Endodermal cell (in vitro differentiated cells): ENCODE measurements around the gene NEDD9. TPM values are rescaled to one million over a fixed set of nuclear protein-coding genes. Genes with fewer than 3 reads are reported as not detected.
A peak's percentile ranks its signal among the peaks of the same experiment; 100 is the strongest.

Source experiments
- DNase-seq: peaks from one replicate; pipeline ENCODE4 v3.0.0-alpha.2; 2017
- H3K27ac ChIP-seq: 2 replicates; pipeline ENCODE4 v1.5.1; 2013; ENCODE audit warnings: mild to moderate bottlenecking, low read depth, low read length, moderate library complexity
- H3K27me3 ChIP-seq: 2 replicates; pipeline ENCODE4 v1.6.1; 2013; ENCODE audit warnings: mild to moderate bottlenecking, low read length, moderate library complexity; ENCODE audit not compliant: insufficient read depth, control insufficient read depth, poor library complexity, severe bottlenecking
- H3K36me3 ChIP-seq: 2 replicates; pipeline ENCODE4 v1.7.0; 2013; ENCODE audit warnings: mild to moderate bottlenecking, low read length, moderate library complexity; ENCODE audit not compliant: control insufficient read depth, insufficient read depth
- H3K4me1 ChIP-seq: one replicate; pipeline ENCODE4 v1.7.0; 2013; ENCODE audit warnings: low read length; ENCODE audit not compliant: control insufficient read depth, insufficient read depth
- H3K4me3 ChIP-seq: 2 replicates; pipeline ENCODE4 v1.5.1; 2013; ENCODE audit warnings: mild to moderate bottlenecking, low read length, moderate library complexity
- H3K9ac ChIP-seq: 2 replicates; pipeline ENCODE4 v1.6.1; 2013; ENCODE audit warnings: mild to moderate bottlenecking, low read length, moderate library complexity; ENCODE audit not compliant: poor library complexity, severe bottlenecking; ENCODE audit errors: extremely low read depth
- H3K9me3 ChIP-seq: 2 replicates; pipeline ENCODE4 v1.6.1; 2013; ENCODE audit warnings: mild to moderate bottlenecking, low read length, moderate library complexity; ENCODE audit not compliant: control insufficient read depth
- H3K27ac Mint-ChIP-seq: 2 replicates; pipeline ENCODE4 v1.8.0; 2020; ENCODE audit warnings: mixed read lengths
- H3K27me3 Mint-ChIP-seq: 2 replicates; pipeline ENCODE4 v1.8.0; 2021; ENCODE audit warnings: mild to moderate bottlenecking, mixed read lengths; ENCODE audit not compliant: insufficient read depth
- H3K36me3 Mint-ChIP-seq: 2 replicates; pipeline ENCODE4 v1.8.0; 2020; ENCODE audit warnings: low read depth, mixed read lengths
- H3K4me1 Mint-ChIP-seq: 2 replicates; pipeline ENCODE4 v1.8.0; 2020; ENCODE audit warnings: mixed read lengths
- H3K4me3 Mint-ChIP-seq: 2 replicates; pipeline ENCODE4 v1.8.0; 2020; ENCODE audit warnings: mild to moderate bottlenecking, moderate library complexity, mixed read lengths
- H3K9me3 Mint-ChIP-seq: 2 replicates; pipeline ENCODE4 v1.8.0; 2020; ENCODE audit warnings: mild to moderate bottlenecking, mixed read lengths
- CTCF ChIP-seq: fragments of 200-600 bp; sonication (generic); conservative IDR thresholded peaks from 2 replicates; pipeline ENCODE4 v1.5.0; 2021; ENCODE audit warnings: antibody characterized with exemption, mild to moderate bottlenecking
- WGBS, 2 experiments: methylation state at CpG; one replicate each; pipeline versions ENCODE4 v1.1.5 to v1.1.7; 2013; ENCODE audit warnings: missing lambda C conversion rate in 2 of 2, mixed read lengths in 1 of 2; ENCODE audit not compliant: insufficient coverage in 1 of 2, insufficient read length in 1 of 2; 5-methylcytosine and 5-hydroxymethylcytosine counted together
- total RNA-seq, 2 donors: library from RNA; stranded (reverse); fragmentation: NEBNext Ultra II Directional in 1 of 2; extraction: Animal tissue kit (Norgen Biotek cat#: 25700) in 1 of 2; gene quantifications; 2 replicates in 1 of 2; 3 replicates in 1 of 2; pipeline ENCODE4 v1.2.1, GENCODE V29; 2021

The NEDD9 gene
- total RNA-seq, 2 donors from 2014 or later, result 1.7 to 7.4 TPM

- H3K4me1 ChIP-seq, result peaks cover 10% of the 10 kb centered on the region
- TF ChIP-seq CTCF, result no peak
- Mint-ChIP-seq H3K36me3 (peaks cover 9% of the 10 kb centered on the region), H3K9me3 (no peaks in the 10 kb centered on the region), H3K4me1 (peaks cover 59% of the 10 kb centered on the region), H3K27me3 (peaks cover 5% of the 10 kb centered on the region), H3K27ac (no peak overlapping the region), H3K4me3 (no peak overlapping the region)
- H3K9me3 ChIP-seq, result no peaks in the 10 kb centered on the region
- H3K27ac ChIP-seq, result no peak overlapping the region
- 94 to 96% methylated on average over 4 of the region's 4 CpGs for WGBS, 2 experiments
- no peak overlapping the region for H3K4me3 ChIP-seq
- H3K9ac ChIP-seq, result no peak overlapping the region
- no peaks in the 10 kb centered on the region for H3K27me3 ChIP-seq
- peaks cover 65% of the 10 kb centered on the region for H3K36me3 ChIP-seq
- no peak for DNase-seq
Observed at GRCh38 chr6:11212664-11213063, 19.8 kb downstream of the NEDD9 start.

DNA sequence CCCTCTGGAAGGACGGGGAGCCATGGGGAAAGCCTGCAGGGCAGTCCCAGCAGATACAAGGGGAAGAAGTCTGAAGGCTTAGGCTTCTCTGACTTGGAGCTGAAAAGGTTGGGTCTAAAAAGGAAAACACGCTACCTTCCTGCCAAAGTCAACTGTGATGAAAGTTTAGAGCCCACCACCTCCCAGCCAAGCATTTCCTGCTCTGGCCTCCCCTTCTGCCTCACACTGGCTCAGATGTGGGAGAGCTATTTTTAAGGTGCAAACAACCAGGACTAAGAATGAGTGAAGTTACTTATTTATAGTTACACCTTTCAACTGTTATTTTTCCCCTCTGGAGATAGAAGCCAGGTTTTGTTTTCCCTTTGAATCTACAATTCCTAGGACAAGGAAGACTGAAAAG lies 21.2 kb downstream of the NEDD9 start:
- Mint-ChIP-seq H3K9me3 (no peaks in the 10 kb centered on the region), H3K27ac (no peak overlapping the region), H3K4me3 (no peak overlapping the region), H3K4me1 (peaks cover 45% of the 10 kb centered on the region), H3K36me3 (peaks cover 13% of the 10 kb centered on the region), H3K27me3 (peaks cover 5% of the 10 kb centered on the region)
- TF ChIP-seq CTCF, result no peak
- Histone ChIP-seq H3K27me3 (no peaks in the 10 kb centered on the region), H3K9ac (no peak overlapping the region), H3K27ac (no peak overlapping the region), H3K4me3 (no peak overlapping the region), H3K9me3 (no peaks in the 10 kb centered on the region), H3K36me3 (peaks cover 78% of the 10 kb centered on the region), H3K4me1 (peaks cover 5% of the 10 kb centered on the region)
- 92 to 100% methylated on average over 2 of the region's 2 CpGs for WGBS, 2 experiments
- no peak for DNase-seq

GRCh38 chr6:11210386-11211138 lies 21.9 kb downstream of the NEDD9 start:
- no peak overlapping the region for H3K27ac ChIP-seq
- no peak for TF ChIP-seq CTCF
- peaks cover 13% of the 10 kb centered on the region for H3K36me3 Mint-ChIP-seq
- no peaks in the 10 kb centered on the region for H3K27me3 ChIP-seq
- H3K27ac Mint-ChIP-seq, result no peak overlapping the region
- H3K4me3 ChIP-seq, result no peak overlapping the region
- peaks cover 78% of the 10 kb centered on the region for H3K36me3 ChIP-seq
- H3K9me3 ChIP-seq, result no peaks in the 10 kb centered on the region
- peaks cover 38% of the 10 kb centered on the region for H3K4me1 Mint-ChIP-seq
- 85 to 100% methylated on average over 1 to 2 of the region's 2 CpGs for WGBS, 2 experiments
- H3K4me1 ChIP-seq, result no peaks in the 10 kb centered on the region
- no peaks in the 10 kb centered on the region for H3K9me3 Mint-ChIP-seq
- H3K4me3 Mint-ChIP-seq, result no peak overlapping the region
- H3K27me3 Mint-ChIP-seq, result peaks cover 5% of the 10 kb centered on the region
- H3K9ac ChIP-seq, result no peak overlapping the region
- peak; percentile 55 for DNase-seq
